Measurements from ENCODE around the gene ZNHIT1.
"Not testable (repeated sequence)": the region's sequence is repeated elsewhere in the genome, so short reads cannot be mapped to it uniquely, and the experiment has no call there.

The ZNHIT1 gene

DNA sequence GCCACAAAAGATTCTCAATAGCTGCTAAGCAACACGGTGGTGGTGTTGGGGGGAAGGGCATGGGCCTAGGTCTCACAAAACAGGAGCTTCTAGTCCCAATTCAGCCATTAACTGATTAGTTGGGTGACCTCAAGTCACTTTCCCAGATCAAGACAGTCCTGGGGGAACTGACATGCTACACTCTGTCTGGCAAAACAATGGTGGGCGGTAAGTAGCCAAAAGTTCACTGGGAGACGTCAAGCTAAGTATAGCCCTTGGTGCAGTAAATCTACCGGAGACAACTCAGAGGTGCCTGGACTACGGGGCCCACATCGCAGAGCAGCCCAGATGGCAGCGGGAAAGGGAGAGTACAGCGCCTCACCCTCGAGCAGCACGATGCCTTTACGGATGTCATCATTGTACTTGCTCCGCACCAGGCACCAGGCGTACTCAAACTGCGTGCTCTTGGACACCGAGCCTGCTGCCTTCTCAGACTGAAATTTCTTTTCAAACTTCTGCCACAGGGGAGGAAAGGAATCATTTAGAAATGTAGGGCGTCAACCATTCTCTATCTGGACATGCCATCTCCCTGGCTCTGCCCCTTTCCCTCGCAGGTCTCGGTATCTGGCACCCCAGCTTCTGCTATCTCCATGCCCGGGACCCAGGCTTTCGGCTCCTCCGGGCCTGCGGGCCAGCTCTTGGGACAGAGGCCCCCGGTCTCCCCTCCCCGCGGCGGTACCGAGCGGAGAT lies 25.8 kb downstream of the ZNHIT1 start:
- DNase-seq = no peak

DNA sequence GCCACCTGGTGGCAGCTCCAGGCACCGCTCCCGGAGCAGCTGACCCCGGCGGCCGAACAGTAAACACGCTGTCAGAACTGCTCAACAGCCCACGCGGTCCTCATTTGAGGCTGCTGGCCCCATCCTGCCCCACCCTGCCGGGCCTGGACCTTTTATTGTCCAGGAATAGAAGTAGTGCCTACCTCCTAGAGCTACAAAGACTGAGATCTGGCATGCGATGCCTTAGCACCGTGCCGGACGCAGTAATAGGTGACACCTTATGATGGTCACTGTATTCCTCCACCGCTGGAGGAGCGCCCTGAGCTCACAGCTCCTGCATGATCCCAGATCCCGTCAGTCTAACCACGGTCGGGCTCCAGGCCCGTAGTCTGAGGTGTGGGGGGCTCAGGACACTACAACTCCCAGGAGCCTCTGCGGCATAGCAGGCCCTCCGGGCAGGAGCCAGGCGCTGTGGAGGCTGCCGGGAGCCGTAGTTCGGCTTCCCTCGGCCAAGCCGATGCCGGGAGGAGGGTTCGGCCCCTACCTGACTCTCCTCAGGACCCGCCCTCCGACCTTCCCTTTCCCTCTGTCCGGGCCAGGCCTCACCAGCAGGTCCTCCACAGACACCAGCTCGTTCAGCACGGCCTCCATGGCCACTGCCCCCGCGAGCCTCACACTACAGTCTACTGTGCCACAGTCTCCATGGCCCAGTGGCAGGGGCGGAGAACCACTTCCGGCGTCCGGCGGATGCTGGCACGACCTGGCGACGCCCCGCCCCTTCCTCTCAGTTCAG lies 26.6 kb downstream of the ZNHIT1 start, which contains the start of gene FIS1:
TSS of gene FIS1 (minus strand) at position 707 of the 772 bp plus-strand sequence. CDS start at position 630, 77 bp downstream.
- peak; percentile 54 for DNase-seq

DNA sequence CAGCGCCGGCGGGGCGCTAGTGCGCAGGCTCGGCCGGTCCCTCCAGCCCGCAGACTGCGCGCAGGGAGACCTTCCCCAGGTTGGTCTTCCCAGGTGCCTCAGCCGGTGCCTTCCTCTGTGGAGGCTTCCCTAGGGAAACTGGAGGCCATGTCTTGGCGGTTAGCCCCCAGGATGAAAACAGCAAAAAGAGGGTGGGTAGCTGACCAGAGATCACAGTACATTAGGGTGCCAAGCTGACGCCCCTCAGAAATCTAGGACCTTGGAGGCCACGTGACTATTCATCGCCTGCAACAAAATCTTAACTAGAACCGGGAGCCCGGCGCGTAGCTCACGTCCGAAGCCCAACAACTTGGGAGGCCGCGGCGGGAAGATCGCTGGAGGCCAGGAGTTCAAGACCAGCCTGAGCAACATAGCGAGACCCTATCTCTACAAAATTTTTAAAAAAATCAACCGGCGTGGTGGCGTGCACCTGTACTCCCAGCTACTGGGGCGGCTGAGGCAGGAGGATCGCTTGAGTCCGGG lies 27.2 kb downstream of the ZNHIT1 start:
- DNase-seq = no peak

DNA sequence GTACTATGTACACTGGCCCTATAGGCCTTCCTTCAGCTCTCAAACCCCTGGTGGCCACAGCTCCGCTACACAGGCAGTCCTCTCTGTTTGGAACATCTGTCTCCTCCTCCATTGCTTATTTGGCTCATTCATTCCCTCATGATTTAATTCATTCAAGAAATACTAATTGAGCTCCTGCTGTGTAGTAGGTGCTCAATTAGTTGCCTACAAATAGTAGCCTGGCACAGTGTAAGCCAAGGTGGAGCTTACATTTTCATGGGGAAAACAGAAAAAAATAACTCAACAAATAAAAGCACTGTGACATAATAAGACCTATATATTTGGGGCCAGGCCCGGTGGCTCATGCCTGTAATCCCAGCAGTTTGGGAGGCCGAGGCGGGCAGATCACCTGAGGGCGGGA lies 30.3 kb downstream of the ZNHIT1 start:
- no peak for DNase-seq

DNA sequence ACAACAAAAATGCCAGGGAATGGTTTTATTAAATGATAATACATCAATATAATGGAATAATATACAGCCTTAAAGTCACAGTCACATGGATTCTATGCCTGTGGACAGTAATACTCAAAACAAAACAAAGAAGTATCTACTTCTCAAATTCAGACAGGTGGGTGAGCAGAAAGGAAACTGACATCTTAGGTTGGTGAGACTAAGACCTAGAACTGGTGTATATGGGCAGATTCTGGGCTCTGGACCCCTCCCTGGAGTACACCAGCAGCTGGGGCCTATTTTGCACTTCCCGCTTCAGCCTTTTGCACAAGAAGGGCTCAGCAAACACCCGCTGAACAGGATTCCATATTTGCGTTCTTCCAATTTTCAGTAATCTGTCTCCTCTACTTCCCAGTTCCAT lies 32.4 kb downstream of the ZNHIT1 start:
- DNase-seq = no peak

DNA sequence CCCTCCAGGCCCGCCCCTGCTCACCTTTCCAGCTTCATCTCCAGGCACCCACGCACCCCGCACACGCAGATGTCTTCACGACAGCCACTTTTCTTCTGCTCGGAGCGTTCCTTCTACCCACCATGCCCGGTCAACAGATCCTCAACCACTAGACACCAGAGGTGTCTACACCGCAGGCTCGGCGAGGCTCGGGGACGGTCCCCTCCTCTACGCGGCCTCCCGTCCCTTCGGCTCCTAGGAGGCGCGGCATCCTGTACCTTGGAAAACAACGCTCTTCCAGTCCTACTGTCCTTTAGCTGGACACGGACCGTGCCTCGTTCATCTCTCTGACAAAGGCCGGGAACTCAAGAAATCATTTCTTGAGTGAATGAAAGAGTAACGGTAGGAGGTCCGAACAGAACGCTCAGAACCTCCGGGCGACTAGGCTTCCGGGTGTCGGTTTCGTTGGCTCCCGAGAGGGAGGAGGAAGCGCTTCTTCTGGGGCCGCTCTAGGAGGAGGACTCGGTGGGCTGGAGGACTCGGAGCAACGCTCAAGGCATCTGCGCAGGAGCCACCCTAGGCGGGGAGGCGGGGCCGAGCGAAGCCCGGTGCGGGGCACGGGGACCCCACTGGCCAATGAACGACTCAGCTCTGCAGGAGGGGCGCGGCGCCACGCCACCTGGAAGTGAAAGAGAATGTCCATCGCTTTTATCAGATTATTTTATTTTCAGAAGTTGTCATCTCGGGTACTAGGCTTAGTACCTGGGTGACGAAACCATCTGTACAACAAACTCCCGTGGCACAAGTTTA lies 34.1 kb downstream of the ZNHIT1 start:
- DNase-seq = peak; percentile 74

DNA sequence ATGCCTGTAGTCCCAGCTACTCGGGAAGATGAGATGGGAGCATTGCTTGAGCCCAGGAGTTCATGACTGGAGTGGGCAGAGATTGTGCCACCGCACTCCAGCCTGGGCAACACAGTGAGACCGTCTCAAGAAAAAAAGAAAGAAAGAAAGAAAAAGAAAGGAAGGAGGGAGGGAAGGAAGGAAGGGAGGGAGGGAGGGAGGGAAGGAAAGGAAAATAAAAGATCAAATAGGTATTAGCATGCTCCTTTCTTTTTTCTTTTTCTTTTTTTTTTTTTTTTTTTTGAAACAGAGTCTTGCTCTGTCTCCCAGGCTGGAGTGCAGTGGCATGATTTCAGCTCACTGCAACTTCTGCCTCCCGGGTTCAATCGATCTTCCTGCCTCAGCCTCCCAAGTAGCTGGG lies 35.2 kb downstream of the ZNHIT1 start:
- not testable (repeated sequence) for DNase-seq

DNA sequence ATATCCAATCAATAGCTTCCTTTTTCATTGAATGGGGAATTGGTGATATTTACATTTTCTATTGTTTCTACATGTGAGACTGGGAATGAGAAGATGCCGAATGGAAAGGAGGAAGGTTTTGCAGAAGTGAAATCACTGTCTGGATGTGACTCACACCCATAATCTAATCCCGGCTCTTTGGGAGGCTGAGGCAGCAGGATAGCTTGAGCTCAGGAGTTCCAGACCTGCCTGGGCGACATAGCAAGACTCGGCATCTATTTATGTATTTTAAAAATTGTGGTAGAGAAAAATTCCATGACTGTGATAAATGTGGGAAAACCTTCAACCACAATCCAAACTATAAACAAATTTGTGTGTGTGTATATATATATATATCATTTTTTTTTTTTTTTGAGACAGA lies 37.8 kb downstream of the ZNHIT1 start:
- no peak for DNase-seq

DNA sequence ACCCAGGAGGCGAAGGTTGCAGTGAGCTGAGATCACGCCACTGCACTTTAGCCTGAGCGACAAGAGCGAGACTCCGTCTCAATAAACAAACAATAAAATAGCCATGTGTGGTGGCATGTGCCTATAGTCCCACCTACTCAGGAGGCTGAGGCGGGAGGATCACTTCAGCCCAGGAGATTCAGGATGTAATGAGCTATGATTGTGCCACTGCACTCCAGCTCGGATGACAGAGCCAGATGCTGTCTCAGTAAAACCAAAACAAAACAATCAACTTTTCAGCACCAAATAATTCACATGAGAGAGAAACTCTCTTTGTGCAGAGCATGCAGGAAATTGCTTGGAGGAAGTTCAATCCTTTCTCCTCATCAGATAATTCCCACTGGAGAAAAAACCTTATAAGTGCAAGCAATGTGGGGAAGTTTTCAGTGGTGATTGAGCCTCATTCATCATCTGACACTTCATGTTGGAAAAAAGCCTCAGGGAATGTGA lies 40.3 kb downstream of the ZNHIT1 start:
- DNase-seq = no peak

DNA sequence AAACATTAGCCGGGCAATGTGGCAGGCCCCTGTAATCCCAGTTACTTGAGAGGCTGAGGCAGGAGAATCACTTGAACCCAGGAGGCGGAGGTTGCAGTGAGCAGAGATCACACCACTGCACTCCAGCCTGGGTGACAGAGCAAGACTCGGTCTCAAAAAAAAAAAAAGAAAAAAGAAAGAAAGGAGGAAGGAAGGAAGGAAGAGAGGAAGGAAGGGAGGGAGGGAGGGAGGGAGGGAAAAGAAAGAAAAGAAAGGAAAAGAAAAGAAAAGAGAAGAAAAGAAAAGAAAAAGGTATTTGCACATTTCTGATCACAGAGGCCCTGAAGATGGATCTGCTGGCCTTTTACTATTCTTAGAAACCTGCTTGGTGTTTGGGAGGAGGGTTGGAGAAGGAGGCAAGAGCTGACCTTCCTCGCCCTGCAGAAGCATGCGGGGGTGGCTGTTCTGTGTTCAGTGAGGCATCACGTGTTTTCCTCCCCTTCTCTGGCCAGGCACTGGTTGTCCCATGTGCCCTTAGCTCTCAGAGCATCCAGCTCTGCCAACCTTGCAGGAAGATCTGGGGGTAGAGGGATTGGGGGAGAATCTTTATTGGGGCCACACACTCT lies 46.2 kb downstream of the ZNHIT1 start:
- DNase-seq = not testable (repeated sequence)

DNA sequence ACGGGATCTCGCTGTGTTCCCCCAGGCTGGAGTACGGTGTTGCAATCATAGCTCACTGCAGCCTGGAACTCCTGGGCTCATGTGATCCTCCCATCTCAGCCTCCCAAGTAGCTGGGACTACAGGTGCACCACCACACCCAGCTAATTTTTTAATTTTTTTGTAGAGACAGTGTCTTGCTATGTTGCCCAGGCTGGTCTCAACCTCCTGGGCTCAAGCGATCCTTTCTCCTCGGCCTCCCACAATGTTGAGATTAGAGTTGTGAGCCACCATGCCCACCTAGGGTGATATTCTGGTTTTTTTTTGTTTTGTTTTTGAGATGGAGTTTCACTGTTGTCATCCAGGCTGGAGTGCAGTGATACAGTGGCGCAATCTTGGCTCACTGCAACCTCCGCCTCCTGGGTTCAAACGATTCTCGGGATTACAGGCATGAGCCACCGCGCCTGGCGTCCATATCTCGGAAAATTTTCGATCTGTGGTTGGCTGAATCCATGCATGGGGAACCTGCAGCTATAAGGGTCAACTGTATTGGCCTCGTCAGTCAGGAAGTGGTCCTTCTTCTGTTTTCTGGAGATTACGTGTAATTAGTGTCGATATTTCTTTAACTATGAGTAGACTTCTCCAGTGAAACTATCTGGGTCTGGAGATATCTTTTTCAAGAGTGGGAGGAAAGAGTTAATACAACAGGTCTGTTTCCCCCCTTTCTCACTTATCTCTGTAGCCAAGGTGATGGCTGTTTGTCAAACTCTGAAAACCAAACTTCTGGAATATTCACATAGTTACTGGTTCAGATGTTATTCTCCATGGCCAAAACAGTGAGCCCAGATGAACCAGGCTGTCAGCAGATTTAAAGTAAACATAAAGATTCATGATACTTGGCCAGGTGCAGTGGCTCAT lies 47.9 kb downstream of the ZNHIT1 start:
- DNase-seq = no peak

DNA sequence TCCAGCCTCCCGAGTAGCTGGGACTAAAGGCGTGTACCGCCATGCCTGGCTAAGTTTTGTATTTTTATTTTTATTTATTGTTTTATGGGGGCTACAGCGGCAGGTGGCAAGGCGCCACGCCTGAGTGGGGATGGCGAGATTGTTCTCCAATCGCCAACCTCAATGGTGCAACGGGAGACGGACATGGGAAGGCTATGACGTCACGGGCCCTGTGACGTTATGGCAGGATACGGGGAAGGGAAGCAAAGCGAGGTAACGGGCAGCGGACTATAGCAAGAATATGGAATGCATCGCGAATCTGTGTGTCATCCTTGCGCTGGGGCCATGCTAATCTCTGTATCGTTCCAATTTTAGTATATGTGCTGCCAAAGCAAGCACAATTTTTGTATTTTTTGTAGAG lies 51.7 kb downstream of the ZNHIT1 start:
- no peak for DNase-seq

DNA sequence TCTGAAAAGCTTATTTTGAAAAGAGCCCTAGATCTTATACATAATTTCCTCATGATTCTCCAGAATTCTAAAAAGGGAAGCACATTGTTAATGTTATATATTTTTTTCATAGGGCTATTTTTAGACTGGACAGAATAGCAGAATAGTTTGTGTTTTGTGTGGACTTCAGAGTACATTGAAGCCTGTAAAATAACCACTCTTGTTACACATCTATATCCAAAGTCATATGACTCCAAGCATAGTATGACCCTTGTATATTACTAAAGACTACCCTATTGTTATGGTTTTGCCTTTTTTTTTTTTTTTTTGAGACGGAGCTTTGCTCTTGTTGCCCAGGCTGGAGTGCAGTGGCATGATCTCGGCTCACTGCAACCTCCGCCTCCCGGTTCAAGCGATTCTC lies 53.1 kb downstream of the ZNHIT1 start:
- no peak for DNase-seq

DNA sequence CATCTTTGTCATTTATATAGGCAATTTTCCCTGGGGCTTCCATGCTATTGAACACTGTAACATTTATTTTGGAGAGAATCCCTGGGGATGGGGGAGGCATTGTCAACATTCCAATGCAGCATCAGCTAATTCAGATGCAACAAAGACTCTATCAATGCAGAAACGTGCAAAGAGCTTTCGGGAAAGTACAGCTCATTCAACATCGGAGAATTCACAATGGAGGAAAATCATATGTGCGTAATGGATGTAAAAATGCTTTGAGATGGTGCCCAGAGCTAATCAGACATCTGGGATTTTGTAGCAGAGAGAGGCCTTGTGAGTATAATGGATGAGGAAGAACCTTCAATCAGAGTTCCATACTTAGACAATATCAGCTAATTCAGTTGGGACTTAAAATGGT lies 55.2 kb downstream of the ZNHIT1 start:
- DNase-seq = no peak

Data from cortex of kidney (tissue), 1 donor.